H9 (cell line): ENCODE measurements around the gene KLC1. TPM values are rescaled to one million over a fixed set of nuclear protein-coding genes. Genes with fewer than 3 reads are reported as not detected.

ENCODE experiments used
- DNase-seq: peaks from one replicate; pipeline ENCODE4 v3.0.0-alpha.2; 2017
- H2AFZ ChIP-seq: one replicate; pipeline ENCODE4 v1.6.1; 2013; ENCODE audit warnings: mild to moderate bottlenecking, low read length, control low read depth, moderate library complexity
- H2AK5ac ChIP-seq: 2 replicates; pipeline ENCODE4 v1.6.1; 2013; ENCODE audit warnings: low read length, control low read depth, mixed read lengths; ENCODE audit not compliant: insufficient read length
- H2BK120ac ChIP-seq: one replicate; pipeline ENCODE4 v1.6.1; 2013; ENCODE audit warnings: low read depth, mild to moderate bottlenecking, low read length, control low read depth, inconsistent platforms; ENCODE audit not compliant: poor library complexity, severe bottlenecking
- H2BK12ac ChIP-seq: 2 replicates; pipeline ENCODE4 v1.6.1; 2013; ENCODE audit warnings: low read length, control low read depth, mixed read lengths, low read depth; ENCODE audit not compliant: insufficient read length
- H2BK15ac ChIP-seq: 2 replicates; pipeline ENCODE4 v1.6.1; 2013; ENCODE audit warnings: low read depth, low read length, control low read depth
- H2BK20ac ChIP-seq: one replicate; pipeline ENCODE4 v1.6.1; 2013; ENCODE audit warnings: low read depth, mild to moderate bottlenecking, low read length, control low read depth, inconsistent platforms; ENCODE audit not compliant: poor library complexity, severe bottlenecking
- H2BK5ac ChIP-seq: 2 replicates; pipeline ENCODE4 v1.6.1; 2013; ENCODE audit warnings: low read length, control low read depth, mixed read lengths; ENCODE audit not compliant: insufficient read length
- H3K14ac ChIP-seq: 2 replicates; pipeline ENCODE4 v1.6.1; 2013; ENCODE audit warnings: low read length, control low read depth; ENCODE audit not compliant: insufficient read depth
- H3K18ac ChIP-seq: 2 replicates; pipeline ENCODE4 v1.6.1; 2013; ENCODE audit warnings: low read depth, mild to moderate bottlenecking, mixed read lengths, low read length, control low read depth; ENCODE audit not compliant: insufficient read length
- H3K23ac ChIP-seq: 2 replicates; pipeline ENCODE4 v1.6.1; 2013; ENCODE audit warnings: low read length, control low read depth, mixed read lengths, low read depth; ENCODE audit not compliant: insufficient read length
- H3K23me2 ChIP-seq: 2 replicates; pipeline ENCODE4 v1.6.1; 2013; ENCODE audit warnings: low read depth, mild to moderate bottlenecking, mixed read lengths, low read length, control low read depth; ENCODE audit not compliant: insufficient read length, poor library complexity, severe bottlenecking
- H3K27ac ChIP-seq: 2 replicates; pipeline ENCODE4 v1.5.1; 2013; ENCODE audit warnings: low read length, control low read depth, mixed read lengths, low read depth; ENCODE audit not compliant: insufficient read length
- H3K27me3 ChIP-seq: 2 replicates; pipeline ENCODE4 v1.6.1; 2013; ENCODE audit warnings: low read length, control low read depth, inconsistent platforms; ENCODE audit not compliant: insufficient read depth
- H3K4ac ChIP-seq: 2 replicates; pipeline ENCODE4 v1.6.1; 2013; ENCODE audit warnings: low read depth, mild to moderate bottlenecking, control low read depth, inconsistent platforms, low read length, moderate library complexity
- H3K4me1 ChIP-seq: 2 replicates; pipeline ENCODE4 v1.6.1; 2013; ENCODE audit warnings: low read length, control low read depth, inconsistent platforms; ENCODE audit not compliant: insufficient read depth
- H3K4me2 ChIP-seq: 2 replicates; pipeline ENCODE4 v1.6.1; 2013; ENCODE audit warnings: low read length, control low read depth, mixed read lengths; ENCODE audit not compliant: insufficient read length, insufficient read depth
- H3K56ac ChIP-seq: 2 replicates; pipeline ENCODE4 v1.6.1; 2013; ENCODE audit warnings: low read depth, mild to moderate bottlenecking, mixed read lengths, low read length, control low read depth; ENCODE audit not compliant: insufficient read length
- H3K79me1 ChIP-seq: 2 replicates; pipeline ENCODE4 v1.6.1; 2013; ENCODE audit warnings: low read depth, mild to moderate bottlenecking, moderate library complexity, low read length, control low read depth, inconsistent platforms; ENCODE audit not compliant: insufficient read depth, poor library complexity, severe bottlenecking
- H3K79me2 ChIP-seq: 2 replicates; pipeline ENCODE4 v1.6.1; 2013; ENCODE audit warnings: low read length, control low read depth, inconsistent platforms; ENCODE audit not compliant: insufficient read depth
- H3K9ac ChIP-seq: 2 replicates; pipeline ENCODE4 v1.6.1; 2013; ENCODE audit warnings: low read length, control low read depth, mixed read lengths; ENCODE audit not compliant: insufficient read length; ENCODE audit errors: extremely low read depth
- H3K9me3 ChIP-seq: one replicate; pipeline ENCODE4 v1.6.1; 2013; ENCODE audit warnings: low read depth, low read length, inconsistent platforms; ENCODE audit not compliant: control insufficient read depth
- H3T11ph ChIP-seq: one replicate; pipeline ENCODE4 v1.6.1; 2013; ENCODE audit warnings: mild to moderate bottlenecking, low read length, control low read depth, inconsistent platforms
- H4K20me1 ChIP-seq: one replicate; pipeline ENCODE4 v1.6.1; 2013; ENCODE audit not compliant: control insufficient read depth, insufficient read length, insufficient read depth
- H4K5ac ChIP-seq: 2 replicates; pipeline ENCODE4 v1.6.1; 2013; ENCODE audit warnings: low read depth, mild to moderate bottlenecking, mixed read lengths, low read length, control low read depth; ENCODE audit not compliant: insufficient read length
- H4K8ac ChIP-seq: replicated peaks from 2 replicates; pipeline ENCODE4 v1.6.1; 2013; ENCODE audit warnings: low read length, control low read depth, mixed read lengths, low read depth; ENCODE audit not compliant: insufficient read length
- H4K91ac ChIP-seq: 2 replicates; pipeline ENCODE4 v1.6.1; 2013; ENCODE audit warnings: low read depth, mild to moderate bottlenecking, moderate library complexity, mixed read lengths, low read length, control low read depth; ENCODE audit not compliant: insufficient read length
- H3K27ac Mint-ChIP-seq, 3 experiments: 2 replicates in 2 of 3; 3 replicates in 1 of 3; pipeline ENCODE4 v1.8.0; 2020 to 2021; ENCODE audit warnings: mixed read lengths in 3 of 3, mild to moderate bottlenecking in 1 of 3, moderate library complexity in 1 of 3
- H3K27me3 Mint-ChIP-seq: 2 replicates; pipeline ENCODE4 v1.8.0; 2021; ENCODE audit warnings: low read depth, mild to moderate bottlenecking, moderate library complexity, mixed read lengths
- H3K36me3 Mint-ChIP-seq, 3 experiments: 2 replicates in 2 of 3; 3 replicates in 1 of 3; pipeline ENCODE4 v1.8.0; 2020 to 2021; ENCODE audit warnings: low read depth in 3 of 3, mixed read lengths in 3 of 3; ENCODE audit not compliant: insufficient read depth in 1 of 3
- H3K4me1 Mint-ChIP-seq, 2 experiments: 2 replicates each; pipeline ENCODE4 v1.8.0; 2020; ENCODE audit warnings: mixed read lengths in 2 of 2
- H3K4me3 Mint-ChIP-seq, 2 experiments: 2 replicates in 1 of 2; 3 replicates in 1 of 2; pipeline ENCODE4 v1.8.0; 2020 to 2021; ENCODE audit warnings: mild to moderate bottlenecking in 2 of 2, mixed read lengths in 2 of 2, moderate library complexity in 1 of 2
- H3K9me3 Mint-ChIP-seq, 2 experiments: 2 replicates in 1 of 2; 3 replicates in 1 of 2; pipeline ENCODE4 v1.8.0; 2020; ENCODE audit warnings: mild to moderate bottlenecking in 2 of 2, mixed read lengths in 2 of 2, moderate library complexity in 1 of 2
- CTCF ChIP-seq: fragments of 200-600 bp; sonication (generic); conservative IDR thresholded peaks from 3 replicates; pipeline ENCODE4 v1.8.0; 2021; ENCODE audit warnings: antibody characterized with exemption, mild to moderate bottlenecking
- WGBS: extraction: QIAGEN DNeasy Blood & Tissue Kit; methylation state at CpG from one replicate; pipeline ENCODE4 v1.1.7; 2013; ENCODE audit warnings: missing lambda C conversion rate, low lambda C conversion rate, mixed read lengths; ENCODE audit not compliant: insufficient read length; ENCODE audit errors: extremely low coverage; 5-methylcytosine and 5-hydroxymethylcytosine counted together
- total RNA-seq: library from RNA; stranded (reverse); gene quantifications from 2 replicates; pipeline ENCODE4 v1.2.1, GENCODE V29; 2021

The KLC1 gene
- total RNA-seq, 1 experiment from 2014 or later: 143 TPM

GRCh38 chr14:103684471-103684870 is 55.5 kb downstream of the KLC1 start:
- Histone ChIP-seq H3T11ph (no peak overlapping the region), H2AK5ac (no peak overlapping the region), H3K27me3 (no peaks in the 10 kb centered on the region), H2BK20ac (no peak overlapping the region), H3K4ac (no peak overlapping the region), H3K18ac (no peak overlapping the region), H2BK120ac (no peak overlapping the region), H3K56ac (no peak overlapping the region), H4K8ac (no peak overlapping the region), H3K23ac (no peak overlapping the region), H3K14ac (no peak overlapping the region), H3K79me1 (no peaks in the 10 kb centered on the region), H4K20me1 (no peaks in the 10 kb centered on the region), H3K4me2 (no peak overlapping the region), H3K4me1 (no peaks in the 10 kb centered on the region), H3K9ac (no peak overlapping the region), H4K5ac (no peak overlapping the region), H3K27ac (no peak overlapping the region), H4K91ac (no peak overlapping the region), H2BK15ac (no peak overlapping the region), H2BK5ac (no peak overlapping the region), H2AFZ (no peak overlapping the region), H3K79me2 (0 out of 2 replicates have a peak, but pooled peaks cover 2% of the 10 kb centered on the region), H2BK12ac (no peak overlapping the region), H3K23me2 (no peaks in the 10 kb centered on the region), H3K9me3 (no peaks in the 10 kb centered on the region)
- Mint-ChIP-seq H3K4me3 (no peak overlapping the region), H3K36me3 (peaks cover 17 to 77% (median 69%) of the 10 kb centered on the region in 3 experiments; a peak in 6 of 7 replicates), H3K27me3 (no peaks in the 10 kb centered on the region), H3K27ac (no peak overlapping the region), H3K4me1 (no peaks in the 10 kb centered on the region; a peak in 2 of 4 replicates), H3K9me3 (no peaks in the 10 kb centered on the region)
- no peak for TF ChIP-seq CTCF
- no CpG with 5 or more reads among the region's 6 CpGs for WGBS
- no peak for DNase-seq
